HG03520 (cell line): ENCODE results near the gene P2RY12.

Experiments
- ATAC-seq: cut with Tn5 transposase; IDR thresholded peaks from one replicate; pipeline ENCODE4 v1.9.1; 2021; ENCODE audit warnings: mild to moderate bottlenecking, moderate library complexity; ENCODE audit not compliant: unreplicated experiment

P2RY12 gene

GRCh38 chr3:151350656-151351055 is 33.9 kb downstream of the P2RY12 start:
- ATAC-seq: no peak

- ATAC-seq: no peak
These were observed 37.1 kb downstream of the P2RY12 start for GRCh38 chr3:151347432-151347831.

- ATAC-seq: no peak
These were observed 38.3 kb downstream of the P2RY12 start for GRCh38 chr3:151346292-151346691.

- ATAC-seq: no peak
These were observed 38.7 kb downstream of the P2RY12 start for GRCh38 chr3:151345859-151346258.

GRCh38 chr3:151331696-151332095 is 52.9 kb downstream of the P2RY12 start:
- ATAC-seq: no peak

- ATAC-seq: no peak
These were observed 53.7 kb downstream of the P2RY12 start for GRCh38 chr3:151330899-151331298.

- ATAC-seq: no peak
These were observed 54.2 kb downstream of the P2RY12 start for GRCh38 chr3:151330379-151330778.

- ATAC-seq: no peak
These were observed 55.2 kb downstream of the P2RY12 start, which contains the start of gene P2RY13 for GRCh38 chr3:151329363-151329762. Gene P2RY13 (minus strand): TSS chr3:151329549. CDS start chr3:151329528, 21 bp downstream.

- ATAC-seq: no peak
These were observed 56.1 kb downstream of the P2RY12 start for GRCh38 chr3:151328298-151328995.

- ATAC-seq: no peak
These were observed 56.9 kb downstream of the P2RY12 start for GRCh38 chr3:151327571-151328198.

- ATAC-seq: no peak
These were observed 62.0 kb downstream of the P2RY12 start for GRCh38 chr3:151322511-151322910.

- no peak for ATAC-seq
These were observed 63.0 kb downstream of the P2RY12 start for GRCh38 chr3:151321526-151321925.

- ATAC-seq: no peak
These were observed 64.4 kb downstream of the P2RY12 start for GRCh38 chr3:151320131-151320530.

- ATAC-seq: no peak
These were observed 64.9 kb downstream of the P2RY12 start for GRCh38 chr3:151319628-151320027.

- ATAC-seq: no peak
These were observed 65.6 kb downstream of the P2RY12 start for GRCh38 chr3:151318991-151319390.

- ATAC-seq: no peak
These were observed 66.2 kb downstream of the P2RY12 start for GRCh38 chr3:151318313-151318712.

GRCh38 chr3:151316267-151316991 is 68.1 kb downstream of the P2RY12 start, which contains the start of gene GPR87:
Gene GPR87 (minus strand): TSS chr3:151316820. CDS start chr3:151300100, 16,720 bp downstream.
- ATAC-seq: no peak

GRCh38 chr3:151315846-151316245 is 68.7 kb downstream of the P2RY12 start:
- no peak for ATAC-seq

GRCh38 chr3:151315136-151315535 is 69.4 kb downstream of the P2RY12 start:
- no peak for ATAC-seq

- ATAC-seq: no peak
These were observed 70.0 kb downstream of the P2RY12 start for GRCh38 chr3:151314593-151314992.

- no peak for ATAC-seq
These were observed 70.4 kb downstream of the P2RY12 start for GRCh38 chr3:151314137-151314536.

- ATAC-seq: no peak
These were observed 71.6 kb downstream of the P2RY12 start for GRCh38 chr3:151312972-151313371.
